ENCODE data around the gene NMT2. TPM values are rescaled to one million over a fixed set of nuclear protein-coding genes. Genes with fewer than 3 reads are reported as not detected.

The NMT2 gene
- total and polyA plus RNA-seq, 10 of the 15 experiments (the other 5 are each of a cell fraction or from before 2014, with no cell fraction given), result 4.9 to 12.0 (median 9.2) TPM

GRCh38 chr10:15211464-15211979 lies 43.0 kb upstream of the NMT2 start (continued):
- no peak for TF ChIP-seq ZBTB33 (IDR thresholded peaks at IDR 0.05)
- TF ChIP-seq SUPT20H (IDR thresholded peaks at IDR 0.05; ENCODE audit: borderline replicate concordance, control insufficient read depth, low read depth, low read length), result no peak
- TF ChIP-seq ATF2 (IDR thresholded peaks at IDR 0.05; ENCODE audit: low read length), result no peak
- TF ChIP-seq POLR2A (IDR thresholded peaks at IDR 0.05; ENCODE audit: low read depth, low read length), result no peak
- TF ChIP-seq CUX1 (IDR thresholded peaks at IDR 0.05; ENCODE audit: insufficient replicate concordance, low read depth, low read length), result no peak
- no peak for TF ChIP-seq ZNF24 (IDR thresholded peaks at IDR 0.05)
- no peak for TF ChIP-seq EP300 (IDR thresholded peaks at IDR 0.05; ENCODE audit: borderline replicate concordance in 1 of 2, control insufficient read depth in 1 of 2, low read depth in 2 of 2, low read length in 2 of 2)

Measured in GM12878 (cell line).